ENCODE measurements around the gene HOXD9.

The HOXD9 gene

GRCh38 chr2:176085861-176086771, 36.4 kb upstream of the HOXD9 start:
- peak; percentile 48 for DNase-seq

GRCh38 chr2:176087330-176088047, 35.0 kb upstream of the HOXD9 start:
- DNase-seq, result no peak

DNA sequence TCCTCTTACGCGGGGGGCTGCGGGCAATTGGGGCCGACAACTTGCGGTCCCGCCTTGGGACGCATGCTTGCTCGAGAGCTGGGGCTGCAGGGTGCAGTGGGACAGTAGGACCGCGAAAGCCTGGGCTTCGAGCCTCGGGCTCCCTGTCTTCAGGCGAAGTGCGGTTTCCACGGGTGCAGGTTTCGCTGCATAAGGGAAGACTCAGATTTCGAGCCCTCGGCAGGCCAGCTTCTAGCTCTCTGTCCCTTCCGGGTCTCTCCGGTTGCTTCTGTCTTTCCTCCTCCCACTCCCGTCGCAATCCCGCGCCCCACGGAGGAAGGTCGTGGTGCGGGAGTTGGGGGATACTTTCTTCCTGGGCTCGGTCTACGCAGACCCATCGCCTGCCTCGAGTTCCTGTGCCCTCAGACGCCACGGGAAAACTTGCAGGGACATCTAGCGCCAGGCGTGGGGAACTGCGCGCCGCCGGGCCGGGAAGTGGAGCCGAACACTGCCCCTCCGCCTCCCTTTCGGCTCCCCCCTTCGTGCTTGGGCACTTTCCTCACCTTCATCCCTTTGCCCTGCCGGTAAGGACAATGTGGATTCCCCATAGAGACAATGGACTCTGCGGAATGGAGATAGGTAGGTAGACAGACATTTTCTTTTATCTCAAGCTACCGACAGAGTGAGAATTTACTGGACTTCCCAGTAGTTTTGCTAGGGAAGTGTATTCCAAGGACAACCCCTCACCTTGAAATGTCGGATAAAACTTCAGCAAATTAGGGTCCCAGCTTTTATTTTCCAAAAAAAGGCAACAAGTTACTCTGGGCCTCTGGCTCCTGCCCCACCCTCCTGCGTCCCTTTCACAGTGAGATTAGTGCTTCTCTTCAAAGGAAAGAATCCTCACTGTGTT, 34.2 kb upstream of the HOXD9 start:
- peak; percentile 41 for DNase-seq

- no peak for DNase-seq
These were observed 33.3 kb upstream of the HOXD9 start for GRCh38 chr2:176088937-176089842.

- no peak for DNase-seq
These were observed 32.6 kb upstream of the HOXD9 start for GRCh38 chr2:176089843-176090395.

GRCh38 chr2:176090862-176091261, 31.7 kb upstream of the HOXD9 start:
- DNase-seq, result no peak

DNA sequence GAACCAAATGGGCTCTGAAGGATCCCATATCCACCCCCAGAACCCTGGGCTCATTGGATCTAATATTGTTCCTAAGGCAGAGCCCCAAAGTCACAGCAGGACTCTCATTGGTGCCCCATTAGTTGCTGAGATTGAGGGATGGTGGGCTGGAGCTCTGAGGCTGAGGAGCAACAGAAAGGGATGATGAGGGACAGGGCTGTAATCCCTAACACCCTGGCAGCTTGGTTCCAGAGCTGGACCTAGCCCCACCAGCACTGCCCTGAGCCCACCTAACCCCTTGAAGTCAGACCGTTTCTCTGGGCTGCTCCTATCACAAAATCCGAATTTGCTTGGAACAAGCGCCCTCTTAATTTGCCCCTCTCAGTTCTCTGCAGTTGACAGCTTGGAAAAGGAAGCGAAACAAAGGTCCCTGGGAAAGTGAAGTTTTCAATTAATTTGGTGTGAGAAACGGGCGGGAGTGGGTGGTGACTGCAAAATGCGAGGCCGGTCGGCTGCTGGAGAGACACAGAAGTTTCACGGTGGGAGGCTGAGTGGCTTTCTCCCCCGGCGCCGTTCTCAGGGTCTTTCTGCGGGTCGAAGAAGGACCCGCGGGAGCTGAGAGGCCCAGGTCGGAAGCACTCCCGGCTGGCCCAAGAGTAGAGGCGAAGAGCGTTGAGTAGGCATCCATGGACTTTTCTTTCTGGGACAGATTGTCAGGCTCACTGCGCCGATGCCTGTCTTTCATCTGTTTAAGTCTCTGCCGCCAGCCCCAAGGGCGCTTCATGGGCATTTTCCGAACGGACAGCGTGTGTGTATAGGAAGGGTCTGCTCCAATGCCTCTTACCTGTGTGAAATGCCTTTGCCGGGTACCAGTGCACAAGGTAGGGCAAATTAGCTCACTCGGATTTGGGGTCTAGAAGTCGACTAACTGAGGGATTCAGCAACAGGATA, 30.9 kb upstream of the HOXD9 start:
- no peak for DNase-seq

DNA sequence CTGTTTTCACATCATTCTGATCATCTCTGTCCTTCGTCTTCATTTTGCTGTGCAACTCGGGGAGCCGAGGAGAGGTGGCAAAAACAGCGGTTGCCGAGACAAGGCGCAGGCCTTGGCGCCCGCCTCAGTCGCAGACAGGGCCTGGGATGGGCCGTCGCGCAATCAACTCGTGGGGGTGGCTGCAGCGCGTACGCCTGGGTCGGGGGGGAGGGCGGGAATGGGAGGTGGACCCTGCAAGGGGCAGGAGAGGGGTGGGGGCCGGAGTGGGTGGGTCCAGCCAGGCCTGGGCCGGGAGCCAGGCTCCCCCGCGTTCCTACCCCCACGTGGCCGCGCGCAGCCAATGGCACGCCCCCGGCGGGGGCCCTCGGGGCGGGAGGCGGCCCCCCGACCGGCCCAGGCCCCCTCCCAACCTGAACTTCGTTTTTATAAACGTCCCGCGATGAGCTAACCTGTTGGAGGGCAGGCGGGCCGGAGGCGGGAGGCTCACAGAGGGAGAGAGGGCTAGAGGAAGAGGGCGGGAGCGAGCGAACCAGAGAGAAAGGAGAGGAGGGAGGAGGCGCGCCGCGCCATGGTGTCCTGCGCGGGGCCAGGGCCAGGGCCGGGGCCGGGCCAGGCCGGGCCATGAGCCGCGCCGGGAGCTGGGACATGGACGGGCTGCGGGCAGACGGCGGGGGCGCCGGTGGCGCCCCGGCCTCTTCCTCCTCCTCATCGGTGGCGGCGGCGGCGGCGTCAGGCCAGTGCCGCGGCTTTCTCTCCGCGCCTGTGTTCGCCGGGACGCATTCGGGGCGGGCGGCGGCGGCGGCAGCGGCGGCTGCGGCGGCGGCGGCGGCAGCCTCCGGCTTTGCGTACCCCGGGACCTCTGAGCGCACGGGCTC, 30.0 kb upstream of the HOXD9 start, which contains the start of gene HOXD13:
Gene HOXD13 (plus strand): TSS at position 452 of the 875 bp plus-strand sequence. CDS start 170 bp downstream, at position 622.
- no peak for DNase-seq

GRCh38 chr2:176093145-176093897, 29.2 kb upstream of the HOXD9 start:
- no peak for DNase-seq

DNA sequence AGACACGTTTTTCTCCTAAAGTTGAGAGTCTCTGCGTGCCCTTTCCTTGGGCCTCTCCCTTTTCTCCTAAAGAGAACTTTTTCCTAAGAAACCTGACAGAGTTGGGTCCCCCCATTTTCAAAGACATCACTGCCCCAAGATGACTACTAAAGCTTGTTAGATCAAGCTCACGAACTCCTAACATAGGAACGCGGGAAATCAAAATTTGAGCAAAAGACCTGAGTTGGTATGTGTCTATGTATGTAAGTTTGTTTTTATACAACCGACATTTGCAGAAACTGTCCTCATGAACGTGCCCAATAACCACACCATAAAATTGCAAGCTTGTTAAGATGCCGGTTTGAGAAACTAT, 28.6 kb upstream of the HOXD9 start:
- no peak for DNase-seq

- no peak for DNase-seq
These were observed 28.2 kb upstream of the HOXD9 start for GRCh38 chr2:176094349-176094748.

- no peak for DNase-seq
These were observed 27.1 kb upstream of the HOXD9 start for GRCh38 chr2:176095421-176095820.

DNA sequence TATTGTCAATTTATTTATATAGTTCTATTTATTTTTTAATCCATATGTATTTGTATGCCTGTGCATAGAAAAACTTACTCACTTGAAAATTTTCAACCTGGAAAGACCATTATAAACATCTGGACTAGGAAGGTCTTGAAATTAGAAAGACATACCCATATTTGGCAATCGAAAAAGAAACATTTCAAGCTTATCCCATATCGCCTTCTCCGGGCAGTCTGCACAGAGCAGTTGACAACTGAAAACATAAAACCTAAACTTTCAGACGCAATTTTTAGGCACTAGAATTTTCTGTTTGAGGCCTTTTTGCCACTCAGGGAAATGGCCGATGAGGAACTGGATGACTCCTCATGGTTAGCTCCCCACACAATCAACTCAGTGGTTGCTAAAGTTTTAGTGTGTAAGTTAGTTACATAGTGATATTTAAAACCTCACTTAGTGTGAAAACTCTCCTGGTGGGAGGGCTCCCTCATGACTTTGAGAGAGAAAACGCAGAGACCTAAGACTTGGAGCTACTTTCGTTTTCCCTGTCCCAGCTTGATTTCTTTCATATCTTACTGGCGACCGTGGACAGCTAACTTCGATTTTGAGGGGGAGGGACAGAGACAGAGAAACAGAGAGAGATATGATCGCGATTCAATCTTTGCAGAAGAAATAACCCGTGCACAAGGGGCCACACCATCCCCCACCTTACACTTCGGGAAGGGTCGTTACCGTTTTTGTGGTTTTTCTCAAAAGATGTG, 26.1 kb upstream of the HOXD9 start:
- no peak for DNase-seq

- DNase-seq, result peak; percentile 19
These were observed 25.3 kb upstream of the HOXD9 start for GRCh38 chr2:176096986-176097819.

- no peak for DNase-seq
These were observed 24.6 kb upstream of the HOXD9 start for GRCh38 chr2:176097820-176098365.

DNA sequence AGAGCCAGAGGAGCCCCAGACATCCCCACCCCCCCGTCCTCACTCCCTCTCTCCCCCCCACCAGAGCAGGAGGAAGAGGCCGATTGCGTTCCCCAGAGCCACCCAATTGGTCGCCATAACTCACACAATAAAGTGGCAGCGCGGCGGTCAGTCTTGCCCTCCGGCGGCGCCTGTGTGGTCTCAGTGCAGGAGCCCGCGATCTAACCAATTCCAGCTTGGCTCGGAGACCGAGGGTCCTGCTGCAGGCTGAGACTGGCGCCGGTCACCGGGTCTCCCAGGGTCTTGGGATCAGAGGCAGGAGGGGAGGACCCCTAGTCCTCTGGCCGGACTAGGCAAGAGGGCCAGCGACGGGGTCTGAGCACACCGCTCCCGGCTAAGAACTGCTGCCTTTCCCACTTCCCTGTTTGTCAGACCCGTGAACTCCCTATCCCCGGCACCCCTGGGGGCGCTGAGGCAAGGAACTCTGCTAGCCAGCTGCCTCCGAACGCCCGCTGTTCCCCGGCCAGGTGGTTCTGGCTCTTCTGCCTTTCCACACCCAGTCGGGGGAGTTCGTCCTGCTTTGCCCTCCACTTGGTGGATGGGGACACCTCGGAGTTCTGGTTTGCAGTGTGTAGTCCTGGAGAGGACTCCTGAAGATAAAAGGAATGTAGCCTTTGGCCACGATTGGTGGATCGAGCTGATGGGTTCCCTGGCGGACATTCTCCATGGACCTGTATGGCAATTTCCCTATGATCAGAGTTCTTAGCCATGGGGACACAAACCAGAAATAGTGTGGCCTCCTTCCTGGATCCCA, 24.0 kb upstream of the HOXD9 start:
- DNase-seq, result no peak

All from amniotic stem cell (primary cell).